ENCODE measurements around the gene PLXNA2.

DNA sequence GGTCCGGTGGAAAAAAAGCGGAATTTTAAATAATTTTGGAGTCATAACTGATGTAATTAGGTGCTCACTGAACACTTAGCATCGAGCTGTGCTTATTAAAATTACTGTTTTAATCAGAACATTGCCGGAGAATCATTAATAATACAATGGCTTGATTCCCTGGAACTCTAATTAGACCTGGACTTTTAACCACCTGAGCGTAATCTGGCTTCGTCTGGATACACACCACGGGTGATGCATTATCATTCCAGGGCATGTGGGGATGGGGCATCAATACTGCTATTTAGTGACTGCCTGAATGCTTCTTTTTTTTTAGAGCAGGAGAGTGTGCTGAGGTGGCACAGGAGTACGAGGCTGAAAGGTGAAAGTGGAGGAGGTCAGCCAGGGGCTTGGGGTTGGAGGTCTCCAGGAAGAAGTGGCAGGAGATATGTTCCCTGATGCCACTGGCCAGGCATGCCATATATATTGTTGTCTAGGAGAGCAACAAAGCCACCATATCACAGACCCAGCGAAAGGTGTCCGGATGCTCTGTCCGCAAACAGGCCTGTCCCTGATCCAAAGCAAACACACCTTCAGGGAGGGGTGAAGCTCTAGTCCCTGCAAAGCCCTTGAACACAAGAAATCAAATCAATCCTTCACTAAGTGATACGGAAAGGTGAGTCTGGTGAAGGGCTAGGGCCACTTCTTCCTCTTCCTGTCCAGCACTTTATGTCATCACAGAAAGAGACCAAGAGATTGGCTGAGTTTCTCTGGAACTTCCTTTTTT lies 125.2 kb downstream of the PLXNA2 start:
- TF ChIP-seq, protein P1, sequence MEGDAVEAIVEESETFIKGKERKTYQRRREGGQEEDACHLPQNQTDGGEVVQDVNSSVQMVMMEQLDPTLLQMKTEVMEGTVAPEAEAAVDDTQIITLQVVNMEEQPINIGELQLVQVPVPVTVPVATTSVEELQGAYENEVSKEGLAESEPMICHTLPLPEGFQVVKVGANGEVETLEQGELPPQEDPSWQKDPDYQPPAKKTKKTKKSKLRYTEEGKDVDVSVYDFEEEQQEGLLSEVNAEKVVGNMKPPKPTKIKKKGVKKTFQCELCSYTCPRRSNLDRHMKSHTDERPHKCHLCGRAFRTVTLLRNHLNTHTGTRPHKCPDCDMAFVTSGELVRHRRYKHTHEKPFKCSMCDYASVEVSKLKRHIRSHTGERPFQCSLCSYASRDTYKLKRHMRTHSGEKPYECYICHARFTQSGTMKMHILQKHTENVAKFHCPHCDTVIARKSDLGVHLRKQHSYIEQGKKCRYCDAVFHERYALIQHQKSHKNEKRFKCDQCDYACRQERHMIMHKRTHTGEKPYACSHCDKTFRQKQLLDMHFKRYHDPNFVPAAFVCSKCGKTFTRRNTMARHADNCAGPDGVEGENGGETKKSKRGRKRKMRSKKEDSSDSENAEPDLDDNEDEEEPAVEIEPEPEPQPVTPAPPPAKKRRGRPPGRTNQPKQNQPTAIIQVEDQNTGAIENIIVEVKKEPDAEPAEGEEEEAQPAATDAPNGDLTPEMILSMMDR (IDR thresholded peaks at IDR 0.05) = no peak
- TF ChIP-seq POLR2A (IDR thresholded peaks at IDR 0.05) = no peak

All from esophagus squamous epithelium (tissue), 4 donors.